Activated CD4-positive, alpha-beta T cell treated with anti-CD3 and anti-CD28 coated beads, Interleukin-2, Interleukin-4, amounts not matched to agents 100 ng/mL and 50 ng/mL, durations not matched to agents 16 hours and 8 hours (primary cell): ENCODE measurements around the gene SBK2.

Source experiments
- DNase-seq: peaks from one replicate; pipeline ENCODE4 v3.0.0-alpha.2; 2020; ENCODE audit warnings: low spot score

The SBK2 gene

DNA sequence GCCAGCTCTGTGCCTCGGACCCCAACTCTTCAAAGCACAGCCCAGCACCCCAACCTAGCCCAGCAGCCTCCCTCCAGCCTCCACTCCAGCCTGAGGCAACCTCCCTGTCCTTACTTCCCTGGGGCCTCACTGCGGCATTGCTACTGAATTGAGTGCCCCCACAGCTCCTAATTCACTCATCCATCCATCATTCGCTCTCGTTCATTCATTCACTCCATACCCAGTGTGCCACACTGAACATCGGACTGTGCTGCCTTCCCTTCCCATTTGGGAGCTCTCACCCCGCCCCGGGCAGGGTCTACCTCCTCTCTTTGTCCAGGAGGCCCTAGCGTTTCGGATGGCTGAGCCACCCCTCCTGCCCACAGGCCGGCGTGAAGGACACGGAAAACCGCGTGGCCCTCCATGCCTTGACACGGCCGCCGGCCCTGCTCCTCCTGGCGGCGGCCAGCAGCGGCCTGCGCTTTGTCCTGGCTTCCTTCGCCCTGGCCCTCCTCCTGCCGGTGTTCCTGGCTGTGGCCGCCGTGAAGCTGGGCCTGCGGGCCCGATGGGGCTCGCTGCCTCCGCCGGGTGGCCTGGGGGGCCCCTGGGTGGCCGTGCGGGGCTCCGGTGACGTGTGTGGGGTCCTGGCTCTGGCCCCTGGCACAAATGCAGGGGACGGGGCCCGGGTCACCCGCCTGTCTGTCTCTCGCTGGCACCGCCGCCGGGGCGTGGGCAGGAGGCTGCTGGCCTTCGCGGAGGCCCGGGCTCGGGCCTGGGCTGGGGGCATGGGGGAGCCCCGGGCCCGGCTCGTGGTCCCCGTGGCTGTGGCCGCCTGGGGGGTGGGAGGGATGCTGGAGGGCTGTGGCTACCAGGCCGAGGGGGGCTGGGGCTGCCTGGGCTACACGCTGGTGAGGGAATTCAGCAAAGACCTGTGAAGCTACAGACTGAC lies 50.6 kb downstream of the SBK2 start:
- no peak for DNase-seq

DNA sequence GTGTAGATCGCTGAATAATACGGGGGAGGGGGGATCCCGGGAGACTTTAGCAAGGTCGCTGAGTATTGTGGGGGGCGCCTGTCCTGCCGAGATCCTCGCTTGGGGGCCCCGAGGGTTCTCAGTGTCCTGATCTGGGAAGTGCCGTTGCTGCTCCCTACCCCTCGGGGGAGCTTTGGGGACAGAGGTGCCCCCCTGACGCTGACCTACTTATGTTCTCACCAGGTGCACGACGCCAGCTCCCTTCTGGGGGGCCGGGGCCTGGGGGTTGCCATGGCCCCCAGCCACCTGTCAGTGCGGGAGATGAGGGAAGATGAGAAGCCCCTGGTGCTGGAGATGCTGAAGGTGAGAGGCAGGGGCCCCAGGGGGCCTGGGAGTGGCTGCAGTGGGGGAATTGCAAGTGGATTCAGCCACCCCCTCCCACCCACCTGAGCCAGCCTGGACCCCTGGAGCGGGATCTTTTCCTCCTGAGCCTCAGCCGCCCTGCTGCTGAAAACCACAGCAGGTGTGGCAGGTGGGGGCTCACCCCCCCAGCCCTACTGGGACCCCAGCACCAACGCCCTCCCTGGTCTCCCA lies 51.4 kb downstream of the SBK2 start:
- no peak for DNase-seq

DNA sequence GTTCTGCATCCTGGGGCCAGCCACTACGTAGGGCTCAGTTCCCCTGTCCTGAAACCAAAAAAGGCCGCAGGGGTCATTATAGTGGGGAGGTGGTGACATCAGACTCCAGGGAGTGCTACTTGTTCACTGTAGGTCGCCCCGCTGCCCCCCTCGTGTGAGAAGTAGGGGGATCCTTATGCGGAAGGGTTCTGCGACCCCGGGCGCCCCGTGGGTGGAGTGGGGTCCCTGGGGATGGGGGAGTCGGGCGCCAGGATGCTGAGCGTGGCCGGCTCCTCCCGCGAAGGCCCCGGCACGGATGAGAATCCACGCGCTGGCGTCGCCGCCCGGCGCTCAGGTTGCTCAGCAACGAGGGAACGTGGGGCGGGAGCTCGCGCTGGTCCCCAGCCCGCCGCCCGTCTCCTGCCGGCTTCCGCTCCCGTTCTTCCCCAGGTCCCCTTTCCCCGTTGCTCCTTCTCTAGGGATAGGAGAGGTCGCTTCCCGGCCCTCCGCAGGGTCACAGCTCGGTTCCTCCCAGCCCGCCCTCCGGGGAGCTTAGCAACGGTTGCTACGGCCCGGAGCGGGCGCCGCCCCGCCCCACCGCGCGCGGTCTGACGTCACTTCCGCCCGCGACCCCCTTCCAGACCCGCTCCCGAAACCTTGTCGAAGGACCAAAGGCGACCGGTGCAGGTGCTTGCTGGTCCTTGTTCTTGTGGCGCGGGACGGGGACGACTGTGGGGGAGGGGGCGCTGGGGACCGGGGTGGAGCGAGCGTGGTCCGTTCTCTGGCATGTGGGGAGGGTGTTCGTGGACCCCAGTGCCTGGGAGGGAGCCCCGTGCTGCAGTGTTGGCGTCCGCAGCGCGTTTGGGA lies 52.1 kb downstream of the SBK2 start, which contains the start of gene NAT14:
TSS of gene NAT14 (plus strand) at position 596 of the 846 bp plus-strand sequence. CDS start 521 bp downstream, outside the sequence.
- peak; percentile 63 for DNase-seq

DNA sequence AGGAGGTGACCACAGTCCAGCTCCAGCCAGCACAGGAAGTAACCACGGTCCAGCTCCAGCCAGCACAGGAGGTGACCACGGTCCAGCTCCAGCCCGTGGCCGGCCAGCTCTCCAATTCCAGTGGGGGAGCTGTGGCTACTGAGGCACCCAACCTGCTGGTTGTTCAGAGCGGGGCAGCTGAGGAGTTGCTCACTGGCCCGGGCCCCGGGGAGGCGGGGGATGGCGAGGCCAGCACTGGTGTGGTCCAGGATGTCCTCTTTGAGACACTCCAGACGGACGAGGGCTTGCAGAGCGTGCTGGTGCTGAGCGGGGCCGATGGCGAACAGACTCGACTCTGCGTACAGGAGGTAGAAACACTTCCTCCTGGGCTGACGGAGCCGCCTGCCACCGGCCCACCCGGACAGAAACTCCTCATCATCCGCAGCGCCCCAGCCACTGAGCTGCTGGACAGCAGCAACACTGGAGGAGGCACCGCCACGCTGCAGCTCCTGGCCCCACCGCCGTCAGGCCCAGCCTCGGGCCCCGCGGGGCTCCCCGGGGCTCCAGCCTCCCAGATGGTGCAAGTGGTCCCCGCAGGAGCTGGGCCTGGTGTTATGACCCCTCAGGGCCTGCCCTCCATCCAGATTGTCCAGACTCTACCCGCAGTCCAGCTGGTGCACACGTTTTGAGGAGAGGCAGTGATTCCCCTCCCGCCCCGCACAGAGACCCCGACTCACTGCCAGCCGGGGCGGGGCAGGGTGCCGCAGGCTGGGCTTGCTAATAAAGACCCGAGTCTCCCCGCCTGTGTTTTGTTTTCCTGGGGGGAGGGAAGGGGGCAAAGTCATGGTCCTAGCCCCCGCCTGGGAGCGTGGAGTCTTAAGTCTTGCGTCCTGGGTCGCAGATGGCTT lies 53.0 kb downstream of the SBK2 start:
- DNase-seq, result no peak

DNA sequence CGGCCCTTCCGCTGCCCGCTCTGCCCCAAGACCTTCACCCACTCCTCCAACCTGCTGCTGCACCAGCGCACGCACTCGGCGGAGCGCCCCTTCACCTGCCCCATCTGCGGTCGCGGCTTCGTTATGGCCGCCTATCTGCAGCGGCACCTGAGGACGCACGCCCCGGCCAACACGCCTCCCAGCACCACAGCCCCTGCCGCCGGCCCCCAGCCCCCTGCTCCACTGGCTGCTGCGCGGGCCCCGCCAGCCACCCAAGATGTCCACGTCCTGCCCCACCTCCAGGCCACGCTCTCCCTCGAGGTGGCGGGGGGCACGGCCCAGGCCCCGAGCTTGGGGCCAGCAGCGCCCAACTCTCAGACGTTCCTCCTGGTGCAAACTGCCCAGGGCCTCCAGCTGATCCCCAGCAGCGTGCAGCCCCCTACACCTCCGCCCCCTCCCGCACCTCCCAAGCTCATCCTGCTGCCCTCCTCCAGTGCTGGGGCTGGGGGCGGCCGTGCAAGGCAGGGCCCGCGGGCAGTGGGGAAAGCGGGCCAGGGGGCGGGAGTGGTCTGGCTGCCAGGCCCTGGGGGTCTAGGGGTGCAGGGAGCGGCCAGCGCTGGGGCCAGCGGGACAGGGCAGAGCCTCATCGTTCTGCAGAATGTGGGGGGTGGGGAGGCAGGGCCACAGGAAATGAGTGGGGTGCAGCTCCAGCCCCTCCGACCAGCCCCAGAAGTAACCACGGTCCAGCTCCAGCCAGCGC lies 53.8 kb downstream of the SBK2 start:
- DNase-seq, result no peak

DNA sequence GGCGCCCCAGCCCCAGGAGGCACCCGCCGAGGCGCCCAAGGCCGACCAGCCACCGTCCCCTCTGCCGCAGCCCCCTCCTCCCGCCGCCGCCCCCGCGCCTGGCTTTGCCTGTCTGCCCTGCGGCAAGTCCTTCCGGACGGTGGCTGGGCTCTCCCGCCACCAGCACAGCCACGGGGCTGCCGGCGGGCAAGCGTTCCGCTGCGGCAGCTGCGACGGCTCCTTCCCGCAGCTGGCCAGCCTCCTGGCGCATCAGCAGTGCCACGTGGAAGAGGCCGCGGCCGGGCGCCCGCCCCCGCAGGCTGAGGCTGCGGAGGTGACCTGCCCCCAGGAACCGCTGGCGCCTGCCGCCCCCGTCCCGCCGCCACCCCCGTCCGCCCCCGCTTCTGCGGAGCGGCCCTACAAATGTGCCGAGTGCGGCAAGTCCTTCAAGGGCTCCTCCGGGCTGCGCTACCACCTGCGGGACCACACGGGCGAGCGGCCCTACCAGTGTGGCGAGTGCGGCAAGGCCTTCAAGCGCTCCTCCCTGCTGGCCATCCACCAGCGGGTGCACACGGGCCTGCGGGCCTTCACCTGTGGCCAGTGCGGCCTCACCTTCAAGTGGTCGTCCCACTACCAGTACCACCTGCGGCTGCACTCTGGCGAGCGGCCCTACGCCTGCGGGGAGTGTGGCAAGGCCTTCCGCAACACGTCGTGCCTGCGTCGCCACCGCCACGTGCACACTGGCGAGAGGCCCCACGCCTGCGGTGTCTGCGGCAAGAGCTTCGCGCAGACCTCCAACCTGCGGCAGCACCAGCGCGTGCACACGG lies 54.6 kb downstream of the SBK2 start:
- DNase-seq, result no peak

DNA sequence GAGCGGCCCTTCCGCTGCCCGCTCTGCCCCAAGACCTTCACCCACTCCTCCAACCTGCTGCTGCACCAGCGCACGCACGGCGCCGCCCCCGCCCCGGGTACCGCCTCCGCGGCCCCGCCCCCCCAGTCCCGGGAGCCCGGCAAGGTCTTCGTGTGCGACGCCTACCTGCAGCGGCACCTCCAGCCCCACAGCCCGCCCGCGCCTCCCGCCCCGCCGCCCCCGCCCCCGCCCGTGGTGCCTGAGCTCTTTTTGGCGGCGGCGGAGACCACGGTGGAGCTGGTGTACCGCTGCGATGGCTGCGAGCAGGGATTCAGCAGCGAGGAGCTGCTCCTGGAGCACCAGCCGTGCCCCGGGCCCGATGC lies 55.2 kb downstream of the SBK2 start:
- no peak for DNase-seq

DNA sequence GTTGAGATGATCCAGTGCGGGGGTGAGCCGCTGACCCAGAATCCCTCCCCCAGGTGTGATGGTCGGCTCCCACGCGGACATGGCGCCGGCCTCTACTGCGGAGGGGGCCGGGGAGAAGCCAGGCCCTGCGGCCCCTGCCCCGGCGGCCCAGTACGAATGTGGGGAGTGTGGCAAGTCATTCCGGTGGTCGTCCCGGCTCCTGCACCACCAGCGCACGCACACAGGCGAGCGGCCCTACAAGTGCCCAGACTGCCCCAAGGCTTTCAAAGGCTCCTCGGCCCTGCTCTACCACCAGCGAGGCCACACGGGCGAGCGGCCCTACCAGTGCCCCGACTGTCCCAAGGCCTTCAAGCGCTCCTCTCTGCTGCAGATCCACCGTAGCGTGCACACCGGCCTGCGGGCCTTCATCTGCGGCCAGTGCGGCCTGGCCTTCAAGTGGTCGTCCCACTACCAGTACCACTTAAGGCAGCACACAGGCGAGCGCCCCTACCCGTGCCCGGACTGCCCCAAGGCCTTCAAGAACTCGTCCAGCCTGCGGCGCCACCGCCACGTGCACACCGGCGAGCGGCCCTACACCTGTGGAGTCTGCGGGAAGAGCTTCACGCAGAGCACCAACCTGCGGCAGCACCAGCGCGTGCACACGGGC lies 55.7 kb downstream of the SBK2 start:
- DNase-seq, result no peak

DNA sequence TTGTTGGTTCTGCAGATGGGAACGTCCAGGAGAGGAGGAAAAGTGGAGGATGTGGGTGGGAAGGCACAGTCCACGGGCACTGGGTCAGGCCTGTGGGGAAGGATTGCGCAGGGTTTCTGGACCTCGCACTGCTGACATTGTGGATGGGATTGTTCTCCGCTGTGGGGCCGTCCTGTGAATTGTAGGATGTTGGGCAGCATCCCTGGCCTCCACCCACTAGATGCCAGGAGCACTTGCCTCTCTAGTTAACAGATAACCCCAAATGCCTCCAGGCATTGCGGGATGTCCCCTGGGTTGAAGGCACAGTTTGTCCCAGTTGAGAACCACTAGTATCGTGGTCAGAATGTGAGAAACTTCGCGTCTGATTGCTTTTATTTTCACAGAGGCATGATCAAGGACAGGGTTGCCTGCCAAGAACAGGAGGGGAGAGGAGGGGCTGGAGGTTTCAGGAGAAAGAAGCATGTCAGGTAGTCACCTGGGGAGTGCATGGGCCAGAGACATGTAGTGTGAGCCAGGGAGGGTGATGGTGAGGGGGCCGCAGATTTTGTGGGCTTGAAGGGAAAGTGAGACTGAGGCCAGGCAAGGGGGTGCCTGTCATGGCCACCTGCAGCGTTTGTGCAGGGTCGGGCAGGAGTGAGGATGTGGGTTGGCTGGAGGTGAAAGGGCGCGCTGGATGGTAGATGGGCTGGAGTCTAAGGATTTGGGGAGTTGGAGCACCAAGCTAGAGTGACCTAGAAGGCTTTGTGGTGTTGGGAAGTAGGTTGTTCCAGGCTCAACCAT lies 57.3 kb downstream of the SBK2 start:
- DNase-seq, result no peak

DNA sequence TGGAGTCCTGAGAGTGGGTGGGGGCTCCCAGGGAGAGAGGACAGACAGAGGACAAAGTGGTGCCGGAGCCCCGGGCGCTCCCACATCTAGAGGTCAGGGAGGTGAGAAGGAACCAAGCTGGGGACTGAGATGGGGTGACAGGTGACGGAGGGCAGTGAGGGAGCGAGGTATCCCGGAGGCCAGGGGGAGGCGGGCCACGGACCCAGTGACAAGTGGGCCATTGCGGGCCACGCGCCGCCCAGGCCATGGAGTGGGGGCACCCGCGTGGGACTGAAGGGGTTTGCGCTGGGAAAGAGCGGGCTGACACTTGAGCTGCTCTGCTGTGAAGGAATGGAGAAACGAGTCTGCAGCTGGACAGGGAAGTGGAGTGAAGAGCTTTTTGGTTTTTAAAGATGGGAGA lies 57.9 kb downstream of the SBK2 start:
- DNase-seq, result no peak
